Smooth muscle cell (in vitro differentiated cells): ENCODE measurements around the gene PTPRZ1. TPM values are rescaled to one million over a fixed set of nuclear protein-coding genes. Genes with fewer than 3 reads are reported as not detected.

Experiments
- DNase-seq: peaks from one replicate; lab custom pipeline; 2025; ENCODE audit not compliant: unreplicated experiment; lab: John Stamatoyannopoulos, UW
- H2AFZ ChIP-seq: fragments of 200-600 bp; sonication (generic); 2 replicates; pipeline ENCODE4 v1.6.0; 2016; ENCODE audit warnings: antibody characterized with exemption, low read depth, mild to moderate bottlenecking
- H3F3A ChIP-seq: fragments of 200-600 bp; sonication (generic); 2 replicates; pipeline ENCODE4 v1.6.0; 2017; ENCODE audit warnings: antibody characterized with exemption, low read depth
- H3K27ac ChIP-seq: fragments of 200-600 bp; sonication (generic); 2 replicates; pipeline ENCODE4 v1.5.1; 2016; ENCODE audit warnings: low read depth, mild to moderate bottlenecking
- H3K27me3 ChIP-seq: fragments of 200-600 bp; sonication (generic); 2 replicates; pipeline ENCODE4 v1.6.1; 2016; ENCODE audit warnings: low read depth, mild to moderate bottlenecking
- H3K36me3 ChIP-seq: fragments of 200-600 bp; sonication (generic); 2 replicates; pipeline ENCODE4 v1.5.1; 2016; ENCODE audit warnings: low read depth
- H3K4me1 ChIP-seq: fragments of 200-600 bp; sonication (generic); 2 replicates; pipeline ENCODE4 v1.5.1; 2016; ENCODE audit warnings: low read depth
- H3K4me2 ChIP-seq: fragments of 200-600 bp; sonication (generic); 2 replicates; pipeline ENCODE4 v1.6.0; 2016; ENCODE audit warnings: mild to moderate bottlenecking
- H3K4me3 ChIP-seq: fragments of 200-600 bp; sonication (generic); 2 replicates; pipeline ENCODE4 v1.5.1; 2016; ENCODE audit warnings: mild to moderate bottlenecking
- H3K79me2 ChIP-seq: fragments of 200-600 bp; sonication (generic); 2 replicates; pipeline ENCODE4 v1.6.0; 2016; ENCODE audit warnings: low read depth, mild to moderate bottlenecking
- H3K9ac ChIP-seq: fragments of 200-600 bp; sonication (generic); 2 replicates; pipeline ENCODE4 v1.6.0; 2016; ENCODE audit warnings: low read depth
- H3K9me3 ChIP-seq: fragments of 200-600 bp; sonication (generic); replicated peaks from 2 replicates; pipeline ENCODE4 v1.5.1; 2016; ENCODE audit warnings: low read depth
- H4K20me1 ChIP-seq: fragments of 200-600 bp; sonication (generic); 2 replicates; pipeline ENCODE4 v1.6.0; 2016; ENCODE audit warnings: low read depth
- CTCF ChIP-seq: fragments of 200-600 bp; sonication (generic); IDR thresholded peaks from 2 replicates; pipeline ENCODE4 v1.5.1; 2017; ENCODE audit warnings: borderline replicate concordance, mild to moderate bottlenecking, antibody characterized with exemption; ENCODE audit not compliant: insufficient read depth, poor library complexity, severe bottlenecking
- WGBS: methylation state at CpG from one replicate; pipeline ENCODE4 v1.1.7; 2016; ENCODE audit warnings: low lambda C conversion rate; 5-methylcytosine and 5-hydroxymethylcytosine counted together
- polyA plus RNA-seq: library from polyadenylated mRNA; unstranded; fragments of >200 nt; fragmentation: Nextera tagmentation; extraction: Ambion mirVana; gene quantifications from 2 replicates; pipeline ENCODE4 v1.2.1, GENCODE V29; 2016
- total RNA-seq: library from RNA; depleted of rRNA; stranded (reverse); fragments of >200 nt; gene quantifications from 2 replicates; pipeline ENCODE4 v1.2.3, GENCODE V29; 2014

PTPRZ1 gene
- total and polyA plus RNA-seq, 2 experiments from 2014 or later: 0.56 to 3.1 TPM

DNA sequence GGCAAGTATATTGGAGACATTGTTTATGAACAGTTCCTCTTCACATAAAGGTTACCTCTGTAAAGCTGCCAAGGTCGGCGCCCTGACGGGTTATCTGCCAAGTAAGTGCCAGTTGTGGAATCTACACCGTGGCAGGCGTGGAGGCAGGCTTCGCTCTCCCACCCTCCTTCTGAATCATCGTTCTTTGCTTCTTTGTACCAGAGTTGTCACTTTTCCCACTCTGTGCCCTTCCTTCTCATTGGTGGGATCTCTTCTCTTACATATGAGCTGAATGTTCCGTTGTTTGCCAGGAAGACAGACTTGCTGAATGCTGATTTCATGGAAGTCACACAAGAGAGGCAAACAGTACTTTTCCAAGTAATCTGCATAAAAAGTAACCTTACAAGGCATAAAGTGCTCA is 40.6 kb upstream of the PTPRZ1 start:
- WGBS: 89% methylated on average over 8 of the region's 8 CpGs
- no peak for TF ChIP-seq CTCF
- H3F3A ChIP-seq: no peaks in the 10 kb centered on the region

GRCh38 chr7:121833991-121834390 is 39.0 kb upstream of the PTPRZ1 start:
- no peaks in the 10 kb centered on the region for H3K4me1 ChIP-seq
- H3K79me2 ChIP-seq: no peaks in the 10 kb centered on the region
- H3K9me3 ChIP-seq: no peaks in the 10 kb centered on the region
- no peak for DNase-seq
- no peaks in the 10 kb centered on the region for H3K27me3 ChIP-seq
- H3K9ac ChIP-seq: no peak overlapping the region
- no peaks in the 10 kb centered on the region for H4K20me1 ChIP-seq
- no peak overlapping the region for H3K4me3 ChIP-seq
- no peaks in the 10 kb centered on the region for H3F3A ChIP-seq
- H2AFZ ChIP-seq: no peak overlapping the region
- no peak for TF ChIP-seq CTCF
- H3K27ac ChIP-seq: no peak overlapping the region
- no peak overlapping the region for H3K4me2 ChIP-seq
- H3K36me3 ChIP-seq: no peaks in the 10 kb centered on the region

More for the DNA sequence above, 40.6 kb upstream of the PTPRZ1 start:
- Histone ChIP-seq H3K27ac (no peak overlapping the region), H4K20me1 (no peaks in the 10 kb centered on the region), H3K4me2 (no peak overlapping the region), H3K4me1 (no peaks in the 10 kb centered on the region), H3K9me3 (no peaks in the 10 kb centered on the region), H2AFZ (no peak overlapping the region), H3K79me2 (no peaks in the 10 kb centered on the region), H3K27me3 (no peaks in the 10 kb centered on the region), H3K4me3 (no peak overlapping the region), H3K9ac (no peak overlapping the region), H3K36me3 (no peaks in the 10 kb centered on the region)
- DNase-seq: no peak

DNA sequence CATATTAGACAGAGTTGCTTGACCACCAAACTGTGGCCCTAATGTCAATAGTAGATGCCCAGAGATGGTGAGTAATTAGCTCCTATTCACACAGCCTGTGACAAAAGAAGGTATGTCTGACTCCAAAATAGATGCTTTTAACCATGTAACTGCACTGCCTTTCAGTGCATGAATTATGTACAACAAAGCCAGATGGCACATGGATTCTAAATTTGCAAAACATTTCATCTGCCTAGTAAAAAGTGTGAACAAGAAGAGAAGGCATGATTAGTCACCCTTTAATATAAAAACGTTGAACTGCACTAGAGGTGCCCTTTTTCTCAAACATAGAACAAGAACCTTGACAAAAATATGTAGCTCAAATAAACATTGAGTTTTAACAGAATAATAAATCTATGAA is 35.5 kb upstream of the PTPRZ1 start:
- Histone ChIP-seq H3K4me1 (no peaks in the 10 kb centered on the region), H3K27me3 (no peaks in the 10 kb centered on the region), H3K79me2 (no peaks in the 10 kb centered on the region), H3K9me3 (no peaks in the 10 kb centered on the region), H3K27ac (no peak overlapping the region), H3K36me3 (no peaks in the 10 kb centered on the region), H3K9ac (no peak overlapping the region), H3K4me3 (no peak overlapping the region), H4K20me1 (no peaks in the 10 kb centered on the region), H3K4me2 (no peak overlapping the region), H2AFZ (no peak overlapping the region), H3F3A (no peaks in the 10 kb centered on the region)
- TF ChIP-seq CTCF: no peak
- 79% methylated on average over 1 of the region's 1 CpG for WGBS
- DNase-seq: no peak

DNA sequence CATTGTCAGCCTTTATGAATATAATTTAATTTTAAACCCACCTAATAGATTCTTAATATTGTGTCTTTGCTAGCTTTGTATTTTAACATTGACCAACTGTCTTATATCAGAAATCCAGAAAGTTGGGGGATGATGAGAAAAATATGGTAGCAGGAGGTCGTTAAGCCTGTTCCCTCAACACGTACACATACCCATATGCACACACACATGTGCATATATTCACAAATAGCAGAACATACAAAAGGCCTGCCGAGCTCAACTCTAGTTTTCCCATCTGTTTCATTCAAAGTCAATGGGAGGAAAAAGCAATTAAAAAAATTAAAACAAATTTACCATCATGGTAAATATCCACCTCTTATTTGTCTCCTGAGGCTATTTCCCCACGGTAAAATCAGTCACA is 25.9 kb upstream of the PTPRZ1 start:
- no peak overlapping the region for H2AFZ ChIP-seq
- no peaks in the 10 kb centered on the region for H3F3A ChIP-seq
- TF ChIP-seq CTCF: no peak

More for the DNA sequence above, 25.9 kb upstream of the PTPRZ1 start:
- DNase-seq: no peak
- Histone ChIP-seq H3K9ac (no peak overlapping the region), H3K9me3 (no peaks in the 10 kb centered on the region), H3K4me1 (no peaks in the 10 kb centered on the region), H3K36me3 (no peaks in the 10 kb centered on the region), H4K20me1 (no peaks in the 10 kb centered on the region), H3K4me3 (no peak overlapping the region), H3K79me2 (no peaks in the 10 kb centered on the region), H3K4me2 (no peak overlapping the region), H3K27ac (no peak overlapping the region), H3K27me3 (no peaks in the 10 kb centered on the region)
- WGBS: 91% methylated on average over 4 of the region's 4 CpGs
